Activated gamma-delta T cell treated with anti-CD3 and anti-CD28 coated beads, Interleukin-2, amount 50 U/mL, for 16 hours (primary cell): ENCODE results near the gene CSNK1A1.
"Not testable (repeated sequence)": the region's sequence is repeated elsewhere in the genome, so short reads cannot be mapped to it uniquely, and the experiment has no call there.

Experiments
- DNase-seq: peaks from one replicate; pipeline ENCODE4 v3.0.0-alpha.2; 2020; ENCODE audit warnings: low read depth

CSNK1A1 gene

DNA sequence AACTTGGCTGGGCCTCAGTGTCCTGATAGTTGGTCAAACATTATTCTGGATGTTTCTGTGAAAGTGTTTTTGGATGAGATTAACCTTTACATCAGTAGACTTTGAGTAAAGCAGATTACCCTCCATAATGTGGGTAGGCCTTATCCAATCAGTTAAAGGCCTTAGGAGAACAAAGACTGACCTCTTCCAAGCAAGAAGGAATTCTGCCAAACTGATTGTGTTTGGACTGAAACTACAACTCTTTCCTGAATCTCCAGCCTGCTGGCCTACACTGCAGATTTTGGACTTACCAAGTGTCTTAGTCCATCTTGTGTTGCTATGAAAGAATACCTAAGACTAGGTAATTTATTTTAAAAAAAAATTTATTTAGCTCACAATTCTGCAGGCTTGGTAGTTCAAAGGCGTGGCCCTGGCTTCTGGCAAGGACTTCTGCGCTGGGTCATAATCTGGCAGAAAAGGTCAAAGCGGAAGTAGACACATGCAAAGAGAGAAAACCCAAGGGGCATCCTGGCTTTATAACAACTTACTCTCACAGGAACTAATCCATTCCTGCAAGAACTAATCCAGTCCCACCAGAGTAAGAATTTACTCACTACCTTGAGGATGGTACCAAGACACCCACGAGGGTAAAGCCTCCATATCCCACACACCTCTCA, 21.5 kb upstream of the CSNK1A1 start:
- no peak for DNase-seq

DNA sequence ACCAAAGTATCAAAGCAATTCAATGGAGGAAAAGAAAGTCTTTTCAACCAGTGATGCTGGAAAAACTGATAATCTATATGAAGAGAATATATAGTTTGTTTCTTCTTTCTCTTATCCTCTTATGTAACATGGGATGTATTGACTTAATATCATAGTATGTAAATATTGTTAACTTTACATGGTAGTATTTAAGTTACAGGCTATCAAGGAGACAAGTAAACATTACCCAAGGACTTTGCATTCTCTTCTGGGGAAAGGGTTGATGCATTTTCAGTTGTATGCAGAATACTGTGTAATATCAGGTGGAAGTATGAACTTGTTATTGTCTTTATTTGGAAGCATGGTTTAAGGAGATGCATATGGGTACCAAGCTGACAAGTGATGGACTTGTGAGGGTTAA, 20.9 kb upstream of the CSNK1A1 start:
- DNase-seq: no peak

- DNase-seq: no peak
Measured at GRCh38 chr5:149567226-149567625, 16.0 kb upstream of the CSNK1A1 start.

- DNase-seq: not testable (repeated sequence)
Measured at GRCh38 chr5:149564542-149565140, 13.4 kb upstream of the CSNK1A1 start.

- no peak for DNase-seq
Measured at GRCh38 chr5:149563466-149563865, 12.2 kb upstream of the CSNK1A1 start.

GRCh38 chr5:149561848-149562247, 10.6 kb upstream of the CSNK1A1 start:
- DNase-seq: no peak

DNA sequence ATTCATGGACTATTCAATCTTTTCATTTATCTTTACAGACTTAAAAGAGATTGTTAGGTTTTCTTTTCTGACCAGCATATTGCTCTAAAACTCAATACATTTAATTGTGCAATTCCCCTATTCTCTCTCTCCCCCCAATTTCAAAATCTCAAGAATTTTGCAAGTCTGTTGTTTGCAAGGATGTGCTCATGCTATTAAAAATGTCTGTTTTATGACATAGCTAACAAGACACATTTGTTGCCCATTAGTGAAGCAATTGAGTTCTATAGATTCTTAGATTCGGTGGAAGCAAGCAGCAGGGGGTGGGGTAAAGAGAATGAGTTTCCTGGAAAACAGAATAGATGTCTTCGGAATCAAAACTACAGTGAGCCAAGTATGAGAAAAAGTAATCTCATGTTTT, 8.5 kb upstream of the CSNK1A1 start:
- DNase-seq: no peak

DNA sequence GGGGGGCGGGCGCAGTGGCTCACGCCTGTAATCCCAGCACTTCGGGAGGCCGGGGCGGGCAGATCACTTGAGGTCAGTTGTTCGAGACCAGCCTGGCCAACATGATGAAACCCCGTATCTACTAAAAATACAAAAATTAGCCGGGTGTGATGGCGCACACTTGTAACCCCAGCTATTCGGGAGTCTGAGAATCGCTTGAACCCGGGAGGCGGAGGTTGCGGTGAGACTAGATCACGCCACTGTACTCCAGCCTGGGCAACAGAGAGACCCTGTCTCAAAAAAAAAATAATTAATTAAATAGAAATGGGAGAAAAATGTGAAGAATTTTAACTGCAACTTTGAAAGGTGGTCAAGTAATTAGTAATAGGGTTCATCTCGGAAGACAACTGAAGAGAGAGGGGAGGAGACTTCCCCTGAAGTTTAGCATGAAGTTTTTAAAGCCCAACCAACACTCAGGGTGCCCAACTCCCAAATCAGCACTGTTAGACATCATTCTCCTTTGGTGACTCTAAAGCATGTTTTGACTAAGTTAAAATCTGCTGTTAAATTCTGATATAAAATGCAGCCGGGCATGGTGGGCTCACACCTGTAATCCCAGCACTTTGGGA, 1.4 kb upstream of the CSNK1A1 start:
- no peak for DNase-seq

DNA sequence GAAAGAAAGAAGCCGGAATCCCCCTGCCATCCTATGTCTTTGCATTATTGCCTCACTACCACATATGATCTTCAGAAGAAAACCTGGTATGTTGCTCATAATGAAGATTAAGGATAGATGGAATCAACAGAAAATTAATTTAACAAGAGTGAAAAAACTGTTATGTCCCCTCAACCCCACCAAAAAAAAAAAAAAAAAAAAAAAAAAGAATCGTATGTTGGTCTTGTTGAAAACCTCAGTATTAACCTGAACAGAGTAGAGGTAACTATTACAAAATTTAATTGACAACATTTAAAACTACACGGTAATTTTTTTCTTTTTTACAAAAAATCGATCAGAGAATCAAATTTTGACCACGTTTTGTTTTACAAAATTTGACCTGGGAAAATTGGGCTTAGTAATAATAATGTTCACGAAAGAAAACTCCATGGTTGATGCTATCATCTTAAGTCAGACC, 827 bp upstream of the CSNK1A1 start:
- DNase-seq: no peak

DNA sequence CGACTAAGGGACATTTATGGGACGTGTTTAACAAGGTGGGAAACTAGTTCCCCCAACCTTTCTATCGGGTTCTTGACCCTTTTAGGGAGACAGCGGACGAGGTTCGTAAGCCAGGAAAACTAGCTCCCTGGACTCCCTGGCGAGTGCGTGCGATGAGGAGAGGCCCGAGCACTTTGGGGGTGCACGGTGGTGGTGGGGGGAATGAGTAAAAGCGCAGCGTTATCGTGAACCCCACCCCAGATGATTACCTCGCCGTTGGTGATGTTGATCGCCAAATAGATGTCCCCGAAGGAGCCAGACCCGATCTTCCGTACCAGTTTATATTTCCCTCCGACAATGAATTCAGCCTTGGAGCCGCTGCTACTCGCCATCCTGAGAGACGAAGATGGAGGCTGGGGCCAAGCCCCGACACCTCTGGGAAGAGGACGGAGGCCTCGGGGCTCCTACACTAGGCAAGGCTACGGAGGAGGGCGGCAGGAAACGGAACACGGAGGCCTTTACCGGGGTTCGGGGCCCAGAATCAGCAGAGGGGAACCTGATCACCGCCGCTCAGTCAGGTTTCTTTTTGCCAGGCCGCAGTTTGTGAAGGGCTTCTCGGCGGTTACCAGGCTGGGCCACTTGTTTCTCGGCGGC, 529 bp downstream of the CSNK1A1 start:
- DNase-seq: no peak

- DNase-seq: no peak
Measured at GRCh38 chr5:149550268-149550583, 1.0 kb downstream of the CSNK1A1 start.

DNA sequence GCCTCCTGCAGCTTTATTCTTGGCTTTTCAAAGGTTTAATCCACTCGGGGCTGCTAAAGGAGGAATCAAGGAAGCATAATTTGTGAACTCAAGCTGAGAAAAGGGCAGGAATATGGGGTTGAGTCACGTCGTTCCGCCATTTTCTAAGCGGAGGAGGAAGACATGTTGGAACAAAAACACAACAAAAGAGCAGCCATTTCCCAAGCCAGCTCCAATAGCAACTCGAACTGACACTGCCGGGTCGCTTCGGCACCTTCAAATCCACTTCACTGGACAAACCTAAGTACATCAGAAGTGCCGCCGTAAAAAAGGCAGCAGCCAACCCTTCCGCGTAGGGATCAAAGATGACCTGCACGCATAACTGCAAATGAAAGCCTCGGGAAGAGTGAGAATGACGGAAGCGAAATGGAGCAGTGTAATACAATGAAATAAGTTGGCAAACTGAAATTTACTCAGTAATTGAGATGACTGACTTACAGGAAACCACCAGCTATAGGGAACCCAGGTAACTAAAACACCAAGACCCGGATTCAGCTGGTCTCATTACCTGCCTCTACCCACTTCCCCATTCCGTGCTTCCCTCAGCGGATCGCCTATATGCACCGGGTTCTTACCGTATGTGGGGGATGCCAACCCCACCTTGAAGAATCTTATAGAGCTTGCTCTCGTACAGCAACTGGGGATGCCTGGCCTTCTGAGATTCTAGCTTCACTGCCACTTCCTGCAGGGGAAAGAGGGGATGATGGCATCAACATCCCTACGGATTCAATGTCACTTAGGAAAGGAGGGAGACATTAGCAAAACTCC, 1.6 kb downstream of the CSNK1A1 start:
- DNase-seq: no peak

DNA sequence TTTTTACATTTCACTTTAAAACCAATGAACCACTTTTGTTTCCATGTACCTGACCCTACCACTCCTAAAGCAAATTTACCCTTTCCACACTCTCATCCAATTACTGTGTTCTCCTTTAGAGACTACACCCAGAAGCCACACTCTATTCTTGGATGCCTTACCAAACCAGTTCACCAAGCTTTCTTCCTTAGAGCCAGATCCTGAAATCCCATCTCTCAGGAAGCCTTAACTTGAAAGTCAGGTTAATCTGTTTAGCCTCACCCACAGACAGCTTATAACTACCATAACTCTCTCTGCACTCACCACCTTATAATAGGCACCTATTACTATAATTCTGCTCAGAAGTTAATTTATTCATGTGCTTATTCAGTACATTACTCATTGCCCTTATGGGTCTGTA, 4.3 kb downstream of the CSNK1A1 start:
- no peak for DNase-seq

GRCh38 chr5:149545327-149545726, 5.9 kb downstream of the CSNK1A1 start:
- DNase-seq: no peak

- DNase-seq: no peak
Measured at GRCh38 chr5:149544028-149544420, 7.2 kb downstream of the CSNK1A1 start.

- DNase-seq: no peak
Measured at GRCh38 chr5:149543361-149544027, 7.7 kb downstream of the CSNK1A1 start.

DNA sequence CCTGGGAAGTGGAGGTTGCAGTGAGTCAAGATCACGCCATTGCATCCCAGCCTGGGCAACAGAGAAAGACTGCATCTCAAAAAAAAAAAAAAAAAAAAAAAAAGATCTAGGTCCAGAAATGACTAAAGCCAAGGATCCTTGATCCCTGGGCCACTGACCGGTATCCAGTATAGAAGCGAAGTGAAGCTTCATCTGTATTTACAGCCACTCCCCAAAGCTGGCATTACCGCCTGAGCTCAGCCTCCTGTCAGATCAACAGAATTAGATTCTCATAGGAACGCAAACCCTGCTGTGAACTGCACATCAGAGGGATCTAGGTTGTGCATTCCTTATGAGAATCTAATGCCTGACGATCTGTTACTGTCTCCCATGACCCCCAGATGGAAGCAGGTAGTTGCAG, 9.3 kb downstream of the CSNK1A1 start:
- no peak for DNase-seq

GRCh38 chr5:149540089-149540488, 11.2 kb downstream of the CSNK1A1 start:
- DNase-seq: no peak

- DNase-seq: no peak
Measured at GRCh38 chr5:149537374-149537975, 13.8 kb downstream of the CSNK1A1 start.

DNA sequence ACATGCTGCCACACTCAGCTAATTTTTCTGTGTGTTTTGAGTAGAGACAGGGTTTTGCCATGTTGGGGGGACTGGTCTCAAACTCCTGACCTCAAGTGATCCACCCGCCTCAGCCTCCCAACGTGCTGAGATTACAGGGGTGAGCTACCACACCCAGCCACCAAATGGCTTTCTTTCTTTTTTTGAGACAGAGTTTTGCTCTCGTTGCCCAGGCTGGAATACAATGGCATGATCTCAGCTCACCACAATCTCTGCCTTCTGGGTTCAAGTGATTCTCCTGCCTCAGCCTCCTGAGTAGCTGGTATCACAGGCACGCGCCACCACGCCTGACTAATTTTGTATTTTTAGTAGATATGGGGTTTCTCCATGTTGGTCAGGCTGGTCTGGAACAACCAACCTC, 15.5 kb downstream of the CSNK1A1 start:
- DNase-seq: not testable (repeated sequence)

DNA sequence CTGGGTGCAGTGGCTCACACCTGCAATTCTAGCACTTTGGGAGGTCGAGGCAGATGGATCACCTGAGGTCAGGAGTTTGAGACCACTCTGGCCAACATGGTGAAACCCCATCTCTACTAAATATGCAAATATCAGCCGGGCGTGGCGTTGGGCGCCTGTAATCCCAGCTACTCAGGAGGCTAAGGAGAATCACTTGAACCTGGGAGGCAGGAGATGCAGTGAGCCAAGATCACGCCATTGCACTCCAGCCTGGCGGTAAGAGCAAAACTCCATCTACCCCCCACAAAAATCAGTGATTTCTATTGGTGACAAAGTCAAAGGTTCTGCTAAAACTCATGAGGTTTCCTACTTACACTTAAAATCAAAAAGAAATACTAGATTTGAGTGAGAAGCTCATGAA, 18.8 kb downstream of the CSNK1A1 start:
- no peak for DNase-seq

DNA sequence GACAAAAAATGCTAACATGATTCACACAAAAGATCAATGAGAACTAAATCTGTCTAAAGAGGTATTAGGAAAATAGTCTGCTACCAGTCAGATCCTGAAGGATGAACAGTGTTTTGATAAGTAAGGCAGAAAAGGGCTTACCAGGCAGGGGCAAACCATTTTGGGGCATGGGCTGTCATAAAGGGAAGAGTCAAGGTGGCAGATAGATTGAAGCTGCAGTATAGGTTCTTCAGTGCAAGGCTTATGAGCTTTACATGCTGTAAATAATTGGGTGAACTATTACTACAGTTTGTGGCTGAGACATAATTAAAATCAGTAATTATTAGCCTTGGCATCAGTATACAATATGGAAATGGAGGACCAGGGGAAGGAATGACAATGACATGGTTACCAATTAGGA, 21.8 kb downstream of the CSNK1A1 start:
- DNase-seq: no peak
